Tibial artery (tissue), 4 donors: ENCODE measurements around the gene SDK1.

ENCODE experiments used
- DNase-seq, 2 donors: peaks; one replicate each; pipeline ENCODE4 v3.0.0-alpha.2; 2019
- H3K27ac ChIP-seq, 2 donors: fragments of 200-600 bp; sonication (generic) in 1 of 2; 1 replicate in 1 of 2; 2 replicates in 1 of 2; pipeline ENCODE4 v1.5.1; 2018 to 2019; ENCODE audit warnings: mild to moderate bottlenecking in 1 of 2
- H3K27me3 ChIP-seq, 2 donors: fragments of 200-600 bp; sonication (generic) in 1 of 2; one replicate each; pipeline versions ENCODE4 v1.5.1 to v1.6.0; 2016 to 2019
- H3K36me3 ChIP-seq, 3 donors: fragments of 200-600 bp; sonication (generic) in 2 of 3; one replicate each; pipeline ENCODE4 v1.5.1; 2016 to 2019; ENCODE audit warnings: mild to moderate bottlenecking in 2 of 3
- H3K4me1 ChIP-seq, 4 donors: fragments of 200-600 bp; sonication (generic) in 2 of 4; 1 replicate in 3 of 4; 2 replicates in 1 of 4; pipeline ENCODE4 v1.5.1; 2016 to 2019
- H3K4me3 ChIP-seq, 2 donors: fragments of 200-600 bp; sonication (generic) in 1 of 2; 1 replicate in 1 of 2; 2 replicates in 1 of 2; pipeline ENCODE4 v1.5.1; 2018 to 2019; ENCODE audit warnings: mild to moderate bottlenecking in 2 of 2
- H3K9me3 ChIP-seq, 3 donors: fragments of 200-600 bp; sonication (generic) in 1 of 3; one replicate each; pipeline ENCODE4 v1.5.1; 2016 to 2019
- intact Hi-C: fragments of 100-400 bp; cut with DNase I; formaldehyde crosslinking; loops from one replicate; pipeline ENCODE4 v1.15.0; 2023; ENCODE audit warnings: low total_unique reads
- TF ChIP-seq, protein P1 (sequence below), 2 experiments: fragments of 200-600 bp in 1 of 2; fragments of 450-650 bp in 1 of 2; IDR thresholded peaks; one replicate each; pipeline ENCODE4 v1.5.1; 2017 to 2019; ENCODE audit warnings: antibody characterized with exemption in 2 of 2, mild to moderate bottlenecking in 1 of 2, moderate library complexity in 1 of 2

The SDK1 gene

GRCh38 chr7:3795781-3796180 lies 494.7 kb downstream of the SDK1 start:
- H3K9me3 ChIP-seq = no peaks in the 10 kb centered on the region
- no peak overlapping the region for H3K4me3 ChIP-seq
- TF ChIP-seq, protein P1, sequence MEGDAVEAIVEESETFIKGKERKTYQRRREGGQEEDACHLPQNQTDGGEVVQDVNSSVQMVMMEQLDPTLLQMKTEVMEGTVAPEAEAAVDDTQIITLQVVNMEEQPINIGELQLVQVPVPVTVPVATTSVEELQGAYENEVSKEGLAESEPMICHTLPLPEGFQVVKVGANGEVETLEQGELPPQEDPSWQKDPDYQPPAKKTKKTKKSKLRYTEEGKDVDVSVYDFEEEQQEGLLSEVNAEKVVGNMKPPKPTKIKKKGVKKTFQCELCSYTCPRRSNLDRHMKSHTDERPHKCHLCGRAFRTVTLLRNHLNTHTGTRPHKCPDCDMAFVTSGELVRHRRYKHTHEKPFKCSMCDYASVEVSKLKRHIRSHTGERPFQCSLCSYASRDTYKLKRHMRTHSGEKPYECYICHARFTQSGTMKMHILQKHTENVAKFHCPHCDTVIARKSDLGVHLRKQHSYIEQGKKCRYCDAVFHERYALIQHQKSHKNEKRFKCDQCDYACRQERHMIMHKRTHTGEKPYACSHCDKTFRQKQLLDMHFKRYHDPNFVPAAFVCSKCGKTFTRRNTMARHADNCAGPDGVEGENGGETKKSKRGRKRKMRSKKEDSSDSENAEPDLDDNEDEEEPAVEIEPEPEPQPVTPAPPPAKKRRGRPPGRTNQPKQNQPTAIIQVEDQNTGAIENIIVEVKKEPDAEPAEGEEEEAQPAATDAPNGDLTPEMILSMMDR (IDR thresholded peaks at IDR 0.05) = no peak
- no peak for DNase-seq
- intact Hi-C loops = no loop called here
- H3K27ac ChIP-seq = no peak overlapping the region
- no peaks in the 10 kb centered on the region for H3K36me3 ChIP-seq
- peaks cover 0 to 8% (median 0%) of the 10 kb centered on the region in 4 donors for H3K4me1 ChIP-seq
- no peaks in the 10 kb centered on the region for H3K27me3 ChIP-seq

GRCh38 chr7:3805151-3805550 lies 504.1 kb downstream of the SDK1 start:
- no peaks in the 10 kb centered on the region for H3K27me3 ChIP-seq
- TF ChIP-seq, protein P1 (IDR thresholded peaks at IDR 0.05) = no peak
- H3K36me3 ChIP-seq = no peaks in the 10 kb centered on the region
- no peaks in the 10 kb centered on the region for H3K4me1 ChIP-seq
- no peak overlapping the region for H3K4me3 ChIP-seq
- DNase-seq = no peak
- no peak overlapping the region for H3K27ac ChIP-seq
- intact Hi-C loops = no loop called here
- no peaks in the 10 kb centered on the region for H3K9me3 ChIP-seq

DNA sequence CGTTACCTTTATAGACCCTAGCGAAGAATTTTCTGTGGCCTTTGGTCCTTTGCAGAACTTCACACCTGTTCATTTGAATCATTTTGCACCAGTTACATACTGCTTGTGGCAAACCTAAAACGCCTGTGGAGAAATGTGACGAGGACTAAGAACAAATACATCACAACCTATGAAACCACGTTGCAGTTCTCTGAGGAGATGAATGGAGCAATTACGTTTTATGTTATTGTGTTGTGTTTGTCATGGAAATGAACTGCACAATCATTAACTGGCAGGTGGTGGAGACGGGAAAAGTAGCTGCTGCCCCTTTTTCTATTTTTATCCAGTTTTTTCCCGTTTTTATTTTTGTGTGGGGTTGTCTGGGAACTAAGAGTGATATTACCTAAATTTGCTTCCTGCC lies 505.5 kb downstream of the SDK1 start:
- DNase-seq = no peak
- no peaks in the 10 kb centered on the region for H3K9me3 ChIP-seq
- no peaks in the 10 kb centered on the region for H3K36me3 ChIP-seq
- TF ChIP-seq, protein P1 (IDR thresholded peaks at IDR 0.05) = no peak
- no peak overlapping the region for H3K4me3 ChIP-seq
- no peaks in the 10 kb centered on the region for H3K27me3 ChIP-seq
- H3K27ac ChIP-seq = no peak overlapping the region
- intact Hi-C loops = no loop called here
- H3K4me1 ChIP-seq = no peaks in the 10 kb centered on the region

GRCh38 chr7:3807824-3808223 lies 506.8 kb downstream of the SDK1 start:
- DNase-seq = no peak
- TF ChIP-seq, protein P1 (IDR thresholded peaks at IDR 0.05) = no peak
- no peaks in the 10 kb centered on the region for H3K36me3 ChIP-seq
- no peak overlapping the region for H3K27ac ChIP-seq
- H3K4me1 ChIP-seq = no peaks in the 10 kb centered on the region
- H3K4me3 ChIP-seq = no peak overlapping the region
- H3K9me3 ChIP-seq = no peaks in the 10 kb centered on the region
- H3K27me3 ChIP-seq = no peaks in the 10 kb centered on the region
- intact Hi-C loops = no loop called here

DNA sequence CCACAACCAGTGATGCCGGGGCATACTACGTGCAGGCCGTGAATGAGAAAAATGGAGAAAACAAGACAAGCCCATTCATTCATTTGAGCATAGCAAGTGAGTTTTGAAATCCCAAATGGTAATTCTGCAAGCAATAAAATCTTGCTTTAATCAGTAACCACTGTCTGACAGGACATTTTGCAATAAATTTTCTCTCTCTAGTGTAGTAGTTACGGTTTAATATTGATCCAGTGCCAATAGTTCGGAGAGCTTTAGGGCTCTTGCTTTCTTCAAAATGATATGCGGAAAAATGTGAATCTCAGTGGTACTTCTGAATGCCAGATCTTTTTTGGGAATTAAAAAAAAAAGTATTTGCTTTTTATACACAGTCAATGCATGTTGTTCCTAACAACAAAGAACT lies 520.4 kb downstream of the SDK1 start:
- no peak overlapping the region for H3K27ac ChIP-seq
- intact Hi-C loops = no loop called here
- TF ChIP-seq, protein P1 (IDR thresholded peaks at IDR 0.05) = no peak
- no peaks in the 10 kb centered on the region for H3K4me1 ChIP-seq
- no peaks in the 10 kb centered on the region for H3K27me3 ChIP-seq
- H3K4me3 ChIP-seq = no peak overlapping the region
- DNase-seq = no peak
- H3K36me3 ChIP-seq = peaks cover 0 to 6% (median 0%) of the 10 kb centered on the region in 3 donors
- H3K9me3 ChIP-seq = no peaks in the 10 kb centered on the region

DNA sequence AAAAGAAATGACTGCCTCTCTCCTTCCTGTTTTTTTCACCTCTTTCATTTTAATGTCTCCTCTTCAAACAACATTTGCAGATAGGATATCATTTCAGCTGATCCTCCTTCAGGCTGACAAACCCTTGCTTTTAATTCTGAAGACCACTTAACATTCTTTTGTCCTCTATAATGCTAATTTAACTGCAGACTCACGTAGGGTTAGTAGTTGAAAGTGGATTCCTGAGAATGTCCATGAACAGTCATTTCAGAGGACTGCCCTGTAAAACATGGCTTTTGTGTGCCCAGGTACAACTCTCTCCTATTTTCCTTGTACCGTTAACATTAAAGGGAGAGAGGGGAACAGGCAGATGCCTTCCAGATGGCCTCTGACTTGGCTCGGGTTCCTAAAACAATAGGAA lies 524.4 kb downstream of the SDK1 start:
- TF ChIP-seq, protein P1 (IDR thresholded peaks at IDR 0.05) = no peak
- Histone ChIP-seq H3K4me1 (no peaks in the 10 kb centered on the region), H3K36me3 (peaks cover 0 to 6% (median 0%) of the 10 kb centered on the region in 3 donors), H3K27ac (no peak overlapping the region), H3K4me3 (no peak overlapping the region), H3K27me3 (no peaks in the 10 kb centered on the region), H3K9me3 (no peaks in the 10 kb centered on the region)
- DNase-seq = no peak
- intact Hi-C loops = no loop called here
